ENCODE data around the gene RAET1G.
"Not testable (repeated sequence)": the region's sequence is repeated elsewhere in the genome, so short reads cannot be mapped to it uniquely, and the experiment has no call there.

DNA sequence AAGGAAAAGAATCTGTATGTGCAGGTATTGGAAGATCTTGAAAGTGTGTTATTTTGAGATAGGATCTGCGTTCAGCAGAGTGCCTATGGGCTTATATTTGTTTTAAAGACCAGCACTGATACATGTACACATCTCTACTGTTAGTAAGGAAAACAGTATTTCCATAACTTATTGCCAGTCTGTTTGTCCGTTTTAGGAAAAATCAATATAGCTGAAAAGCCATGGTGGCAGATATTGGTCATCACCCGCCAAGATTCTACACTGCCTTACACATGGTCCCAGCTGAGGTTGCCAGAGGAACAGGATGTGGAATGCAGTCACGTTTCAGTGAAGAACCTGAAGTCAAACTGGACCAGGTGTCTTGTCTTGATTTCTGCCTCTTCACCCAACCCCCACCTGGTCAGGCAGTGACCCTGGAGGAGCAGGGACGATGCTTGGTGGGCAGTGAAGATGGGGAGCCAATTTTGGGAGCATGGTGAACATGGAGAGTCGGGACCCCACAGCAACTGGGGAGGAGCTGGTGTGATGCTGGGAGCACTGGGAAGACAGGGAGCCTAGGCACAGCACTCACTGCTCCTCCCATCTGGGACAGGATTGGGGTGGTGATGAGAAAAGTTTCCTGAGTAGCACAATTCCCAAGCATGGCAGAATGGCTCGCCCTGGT is 32.9 kb upstream of the RAET1G start:
- not testable (repeated sequence) for TF ChIP-seq IKZF1 (IDR thresholded peaks at IDR 0.05); SAP130 (CRISPR knock-in tag; IDR thresholded peaks at IDR 0.05; ENCODE audit: low read depth); HINFP (CRISPR knock-in tag; IDR thresholded peaks at IDR 0.05; ENCODE audit: low read depth); ZFP37 (CRISPR knock-in tag; IDR thresholded peaks at IDR 0.05; ENCODE audit: borderline replicate concordance); EHMT2 (IDR thresholded peaks at IDR 0.05; ENCODE audit: borderline replicate concordance, low read depth, low read length); ZNF451 (CRISPR knock-in tag; IDR thresholded peaks at IDR 0.05); ZNF232 (CRISPR knock-in tag; IDR thresholded peaks at IDR 0.05; ENCODE audit: borderline replicate concordance); ZNF296 (CRISPR knock-in tag; conservative IDR thresholded peaks at IDR 0.05); CEBPB (IDR thresholded peaks at IDR 0.05; ENCODE audit: borderline replicate concordance, low read depth, low read length)
- TF ChIP-seq, protein P1, sequence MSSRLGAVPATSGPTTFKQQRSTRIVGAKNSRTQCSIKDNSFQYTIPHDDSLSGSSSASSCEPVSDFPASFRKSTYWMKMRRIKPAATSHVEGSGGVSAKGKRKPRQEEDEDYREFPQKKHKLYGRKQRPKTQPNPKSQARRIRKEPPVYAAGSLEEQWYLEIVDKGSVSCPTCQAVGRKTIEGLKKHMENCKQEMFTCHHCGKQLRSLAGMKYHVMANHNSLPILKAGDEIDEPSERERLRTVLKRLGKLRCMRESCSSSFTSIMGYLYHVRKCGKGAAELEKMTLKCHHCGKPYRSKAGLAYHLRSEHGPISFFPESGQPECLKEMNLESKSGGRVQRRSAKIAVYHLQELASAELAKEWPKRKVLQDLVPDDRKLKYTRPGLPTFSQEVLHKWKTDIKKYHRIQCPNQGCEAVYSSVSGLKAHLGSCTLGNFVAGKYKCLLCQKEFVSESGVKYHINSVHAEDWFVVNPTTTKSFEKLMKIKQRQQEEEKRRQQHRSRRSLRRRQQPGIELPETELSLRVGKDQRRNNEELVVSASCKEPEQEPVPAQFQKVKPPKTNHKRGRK (CRISPR knock-in tag; IDR thresholded peaks at IDR 0.05): not testable (repeated sequence)
